Measurements from ENCODE around the gene SDCCAG8. TPM values are rescaled to one million over a fixed set of nuclear protein-coding genes. Genes with fewer than 3 reads are reported as not detected.

SDCCAG8 gene
- total RNA-seq, 1 donor = 41.0 TPM

- TF ChIP-seq, protein P1, sequence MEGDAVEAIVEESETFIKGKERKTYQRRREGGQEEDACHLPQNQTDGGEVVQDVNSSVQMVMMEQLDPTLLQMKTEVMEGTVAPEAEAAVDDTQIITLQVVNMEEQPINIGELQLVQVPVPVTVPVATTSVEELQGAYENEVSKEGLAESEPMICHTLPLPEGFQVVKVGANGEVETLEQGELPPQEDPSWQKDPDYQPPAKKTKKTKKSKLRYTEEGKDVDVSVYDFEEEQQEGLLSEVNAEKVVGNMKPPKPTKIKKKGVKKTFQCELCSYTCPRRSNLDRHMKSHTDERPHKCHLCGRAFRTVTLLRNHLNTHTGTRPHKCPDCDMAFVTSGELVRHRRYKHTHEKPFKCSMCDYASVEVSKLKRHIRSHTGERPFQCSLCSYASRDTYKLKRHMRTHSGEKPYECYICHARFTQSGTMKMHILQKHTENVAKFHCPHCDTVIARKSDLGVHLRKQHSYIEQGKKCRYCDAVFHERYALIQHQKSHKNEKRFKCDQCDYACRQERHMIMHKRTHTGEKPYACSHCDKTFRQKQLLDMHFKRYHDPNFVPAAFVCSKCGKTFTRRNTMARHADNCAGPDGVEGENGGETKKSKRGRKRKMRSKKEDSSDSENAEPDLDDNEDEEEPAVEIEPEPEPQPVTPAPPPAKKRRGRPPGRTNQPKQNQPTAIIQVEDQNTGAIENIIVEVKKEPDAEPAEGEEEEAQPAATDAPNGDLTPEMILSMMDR (IDR thresholded peaks at IDR 0.05; ENCODE audit: insufficient read depth, low read depth, low read length) = no peak
- no peak for DNase-seq (ENCODE audit: low read depth)
- no peak overlapping the region for H3K4me3 ChIP-seq (ENCODE audit: low read depth, low read length)
Observed at GRCh38 chr1:243364866-243365265, 109.0 kb downstream of the SDCCAG8 start.

- no peak overlapping the region for H3K4me3 ChIP-seq (ENCODE audit: low read depth, low read length)
- TF ChIP-seq, protein P1 (IDR thresholded peaks at IDR 0.05; ENCODE audit: insufficient read depth, low read depth, low read length) = no peak
Observed at GRCh38 chr1:243367314-243367713, 111.5 kb downstream of the SDCCAG8 start.

DNA sequence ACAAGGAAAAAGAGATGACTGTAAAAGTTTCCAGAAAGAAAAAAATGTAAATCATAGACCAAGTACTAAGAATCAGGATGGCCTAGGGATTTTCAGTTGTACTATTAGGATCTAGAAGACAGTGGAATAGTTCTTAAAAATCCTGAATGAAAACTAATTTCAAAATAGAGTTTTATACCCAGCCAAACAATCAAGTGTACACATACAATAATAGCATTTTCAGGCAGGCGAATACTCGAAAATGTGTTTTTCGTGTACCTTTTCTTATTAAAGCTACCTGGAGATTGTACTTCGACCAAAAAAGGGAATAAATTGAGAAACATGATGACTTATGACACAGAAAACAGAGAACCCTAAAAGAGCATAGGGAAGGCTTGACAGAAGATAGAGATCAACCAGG, 118.6 kb downstream of the SDCCAG8 start:
- no peak overlapping the region for H3K4me3 ChIP-seq (ENCODE audit: low read depth, low read length)
- TF ChIP-seq, protein P1 (IDR thresholded peaks at IDR 0.05; ENCODE audit: insufficient read depth, low read depth, low read length) = no peak
- no peak for DNase-seq (ENCODE audit: low read depth)

More at GRCh38 chr1:243367314-243367713, 111.5 kb downstream of the SDCCAG8 start:
- no peak for DNase-seq (ENCODE audit: low read depth)

GRCh38 chr1:243375596-243375995, 119.8 kb downstream of the SDCCAG8 start:
- no peak for DNase-seq (ENCODE audit: low read depth)
- TF ChIP-seq, protein P1 (IDR thresholded peaks at IDR 0.05; ENCODE audit: insufficient read depth, low read depth, low read length) = no peak
- no peak overlapping the region for H3K4me3 ChIP-seq (ENCODE audit: low read depth, low read length)

- TF ChIP-seq, protein P1 (IDR thresholded peaks at IDR 0.05; ENCODE audit: insufficient read depth, low read depth, low read length) = no peak
- DNase-seq (ENCODE audit: low read depth) = no peak
- H3K4me3 ChIP-seq (ENCODE audit: low read depth, low read length) = no peak overlapping the region
Observed at GRCh38 chr1:243378669-243379068, 122.8 kb downstream of the SDCCAG8 start.

GRCh38 chr1:243379208-243379607, 123.4 kb downstream of the SDCCAG8 start:
- no peak for DNase-seq (ENCODE audit: low read depth)
- H3K4me3 ChIP-seq (ENCODE audit: low read depth, low read length) = no peak overlapping the region
- TF ChIP-seq, protein P1 (IDR thresholded peaks at IDR 0.05; ENCODE audit: insufficient read depth, low read depth, low read length) = no peak

- H3K4me3 ChIP-seq (ENCODE audit: low read depth, low read length) = no peak overlapping the region
- TF ChIP-seq, protein P1 (IDR thresholded peaks at IDR 0.05; ENCODE audit: insufficient read depth, low read depth, low read length) = no peak
- DNase-seq (ENCODE audit: low read depth) = no peak
Observed at GRCh38 chr1:243379706-243380105, 123.9 kb downstream of the SDCCAG8 start.
